Muscle of arm (tissue), 12 donors: ENCODE results near the gene LAMTOR3. TPM values are rescaled to one million over a fixed set of nuclear protein-coding genes. Genes with fewer than 3 reads are reported as not detected.
"Not testable (repeated sequence)": the region's sequence is repeated elsewhere in the genome, so short reads cannot be mapped to it uniquely, and the experiment has no call there.

ENCODE experiments used
- DNase-seq: peaks from one replicate; pipeline ENCODE4 v3.0.0-alpha.2; 2013
- polyA plus RNA-seq, 12 donors: library from polyadenylated mRNA; unstranded; fragments of 120-200 nt; gene quantifications; one replicate each; pipeline ENCODE4 v1.2.1, GENCODE V29; 2013; ENCODE audit not compliant: insufficient read length in 12 of 12

The LAMTOR3 gene
- polyA plus RNA-seq, 12 donors, result 30.4 to 54.4 (median 41.7) TPM; not detected in 1

GRCh38 chr4:99834569-99834968 is 59.7 kb downstream of the LAMTOR3 start:
- no peak for DNase-seq

GRCh38 chr4:99833756-99834155 is 60.5 kb downstream of the LAMTOR3 start:
- no peak for DNase-seq

GRCh38 chr4:99832758-99833157 is 61.5 kb downstream of the LAMTOR3 start:
- no peak for DNase-seq

- DNase-seq, result no peak
Measured at GRCh38 chr4:99832321-99832720, 61.9 kb downstream of the LAMTOR3 start.

GRCh38 chr4:99830051-99830450 is 64.2 kb downstream of the LAMTOR3 start:
- DNase-seq, result not testable (repeated sequence)

- DNase-seq, result no peak
Measured at GRCh38 chr4:99828477-99828876, 65.8 kb downstream of the LAMTOR3 start.

Other genes starting within 250 kb of the LAMTOR3 start
- gene C4orf54, start 236.6 kb downstream of the LAMTOR3 start, polyA plus RNA-seq, result 100 to 1,000 TPM in 7 of 12 donors, 10 to 100 TPM in 4, not detected in 1; 31.7 to 191 (median 109) TPM
- 10 to 100 TPM in 1 of 12 donors, 1 to 10 TPM in 10, not detected in 1; 1.4 to 10.2 (median 2.9) TPM for gene DAPP1, start 77.6 kb downstream of the LAMTOR3 start, polyA plus RNA-seq
- 10 to 100 TPM in 11 of 12 donors, not detected in 1; 15.5 to 29.9 (median 22.6) TPM for gene DNAJB14, start 52.2 kb upstream of the LAMTOR3 start, polyA plus RNA-seq
- gene H2AZ1, start 55.8 kb upstream of the LAMTOR3 start, polyA plus RNA-seq, result 100 to 1,000 TPM in 11 of 12 donors, not detected in 1; 132 to 263 (median 171) TPM